DND-41 (cell line): ENCODE measurements around the gene YLPM1.

ENCODE experiments used
- ATAC-seq: fragments of 200-7000 bp; cut with Tn5 transposase; 3 replicates; pipeline ENCODE4 v1.9.1; 2021; ENCODE audit warnings: low read depth; ENCODE audit not compliant: insufficient read depth
- DNase-seq: peaks from one replicate; pipeline ENCODE4 v3.0.0-alpha.2; 2020
- H2AFZ ChIP-seq: 2 replicates; pipeline ENCODE4 v1.6.0; 2012; ENCODE audit warnings: low read depth, low read length
- H3K27ac ChIP-seq: 2 replicates; pipeline ENCODE4 v1.5.1; 2012; ENCODE audit warnings: low read length, inconsistent platforms
- H3K27me3 ChIP-seq: fragments of 200-600 bp; sonication (generic); 2 replicates; pipeline ENCODE4 v1.6.0; 2012; ENCODE audit warnings: low read length, mild to moderate bottlenecking, inconsistent platforms; ENCODE audit not compliant: insufficient read depth, poor library complexity
- H3K36me3 ChIP-seq: 2 replicates; pipeline ENCODE4 v1.5.1; 2012; ENCODE audit warnings: low read length, inconsistent platforms; ENCODE audit not compliant: insufficient read depth
- H3K4me1 ChIP-seq: 2 replicates; pipeline ENCODE4 v1.5.1; 2012; ENCODE audit warnings: mild to moderate bottlenecking, low read length; ENCODE audit not compliant: insufficient read depth
- H3K4me2 ChIP-seq: 2 replicates; pipeline ENCODE4 v1.6.0; 2012; ENCODE audit warnings: mild to moderate bottlenecking, moderate library complexity, low read length, inconsistent platforms; ENCODE audit not compliant: insufficient read depth
- H3K4me3 ChIP-seq, 2 experiments: fragments of 200-600 bp in 1 of 2; shearing (Covaris generic) in 1 of 2; 2 replicates each; pipeline ENCODE4 v1.5.1; 2012 to 2016; ENCODE audit warnings: inconsistent platforms in 2 of 2, low read length in 2 of 2, mild to moderate bottlenecking in 2 of 2, low read depth in 1 of 2, moderate library complexity in 1 of 2
- H3K79me2 ChIP-seq: 2 replicates; pipeline ENCODE4 v1.6.0; 2012; ENCODE audit warnings: low read length, inconsistent platforms; ENCODE audit not compliant: insufficient read depth
- H3K9ac ChIP-seq: 2 replicates; pipeline ENCODE4 v1.6.0; 2012; ENCODE audit warnings: low read depth, mild to moderate bottlenecking, inconsistent platforms, low read length, moderate library complexity
- H3K9me3 ChIP-seq: 2 replicates; pipeline ENCODE4 v1.5.1; 2012; ENCODE audit warnings: low read length, moderate library complexity, mild to moderate bottlenecking, inconsistent platforms; ENCODE audit not compliant: insufficient read depth, severe bottlenecking
- H4K20me1 ChIP-seq: 2 replicates; pipeline ENCODE4 v1.6.0; 2012; ENCODE audit warnings: low read length; ENCODE audit not compliant: insufficient read depth
- CTCF ChIP-seq: IDR thresholded peaks from 2 replicates; pipeline ENCODE4 v1.5.1; 2012; ENCODE audit warnings: borderline replicate concordance, low read length, moderate library complexity, mild to moderate bottlenecking; ENCODE audit not compliant: poor library complexity, severe bottlenecking; ENCODE audit errors: extremely low read depth
- EZH2 ChIP-seq: IDR thresholded peaks from 3 replicates; pipeline ENCODE4 v1.6.1; 2012; ENCODE audit warnings: borderline replicate concordance, low read depth, mild to moderate bottlenecking, moderate library complexity, low read length, inconsistent platforms; ENCODE audit not compliant: severe bottlenecking

The YLPM1 gene

GRCh38 chr14:74859757-74860552 lies 96.8 kb downstream of the YLPM1 start:
- Histone ChIP-seq H3K27ac (no peak overlapping the region), H3K4me3 (no peak overlapping the region), H3K9ac (no peak overlapping the region), H3K4me2 (no peak overlapping the region), H4K20me1 (no peaks in the 10 kb centered on the region), H3K79me2 (no peaks in the 10 kb centered on the region), H3K36me3 (peaks cover 7% of the 10 kb centered on the region; the same call in 1 of the 2 replicates), H2AFZ (no peak overlapping the region), H3K4me1 (no peaks in the 10 kb centered on the region), H3K9me3 (no peaks in the 10 kb centered on the region), H3K27me3 (no peaks in the 10 kb centered on the region)
- DNase-seq (no peak), ATAC-seq (no peak)
- no peak for TF ChIP-seq EZH2

- H3K27ac ChIP-seq: no peak overlapping the region
- H3K27me3 ChIP-seq: no peaks in the 10 kb centered on the region
- TF ChIP-seq EZH2: no peak
- peak; percentile 91 for TF ChIP-seq CTCF
- no peaks in the 10 kb centered on the region for H3K36me3 ChIP-seq
- H3K9ac ChIP-seq: no peak overlapping the region
- H2AFZ ChIP-seq: no peak overlapping the region
- no peak overlapping the region for H3K4me3 ChIP-seq
- ATAC-seq (peak; percentile 95), DNase-seq (peak; percentile 86)
- no peaks in the 10 kb centered on the region for H3K9me3 ChIP-seq
- H3K79me2 ChIP-seq: no peaks in the 10 kb centered on the region
- no peaks in the 10 kb centered on the region for H3K4me1 ChIP-seq
- no peaks in the 10 kb centered on the region for H4K20me1 ChIP-seq
- no peak overlapping the region for H3K4me2 ChIP-seq
Measured at GRCh38 chr14:74860899-74861733, 98.0 kb downstream of the YLPM1 start.

- no peak overlapping the region for H3K9ac ChIP-seq
Measured at GRCh38 chr14:74861734-74862090, 98.6 kb downstream of the YLPM1 start.

More at GRCh38 chr14:74861734-74862090, 98.6 kb downstream of the YLPM1 start:
- Histone ChIP-seq H3K4me1 (no peaks in the 10 kb centered on the region), H3K9me3 (no peaks in the 10 kb centered on the region), H3K79me2 (no peaks in the 10 kb centered on the region), H2AFZ (no peak overlapping the region), H3K36me3 (no peaks in the 10 kb centered on the region), H3K4me2 (no peak overlapping the region), H3K4me3 (no peak overlapping the region), H4K20me1 (no peaks in the 10 kb centered on the region), H3K27ac (no peak overlapping the region), H3K27me3 (no peaks in the 10 kb centered on the region)
- no peak for ATAC-seq
- TF ChIP-seq CTCF (no peak), EZH2 (no peak)
- no peak for DNase-seq
